H9 (cell line): ENCODE measurements around the gene PSKH1. TPM values are rescaled to one million over a fixed set of nuclear protein-coding genes. Genes with fewer than 3 reads are reported as not detected.

Source experiments
- DNase-seq: peaks from one replicate; pipeline ENCODE4 v3.0.0-alpha.2; 2017
- H2AFZ ChIP-seq: one replicate; pipeline ENCODE4 v1.6.1; 2013; ENCODE audit warnings: mild to moderate bottlenecking, low read length, control low read depth, moderate library complexity
- H2AK5ac ChIP-seq: 2 replicates; pipeline ENCODE4 v1.6.1; 2013; ENCODE audit warnings: low read length, control low read depth, mixed read lengths; ENCODE audit not compliant: insufficient read length
- H2BK120ac ChIP-seq: one replicate; pipeline ENCODE4 v1.6.1; 2013; ENCODE audit warnings: low read depth, mild to moderate bottlenecking, low read length, control low read depth, inconsistent platforms; ENCODE audit not compliant: poor library complexity, severe bottlenecking
- H2BK12ac ChIP-seq: 2 replicates; pipeline ENCODE4 v1.6.1; 2013; ENCODE audit warnings: low read length, control low read depth, mixed read lengths, low read depth; ENCODE audit not compliant: insufficient read length
- H2BK15ac ChIP-seq: 2 replicates; pipeline ENCODE4 v1.6.1; 2013; ENCODE audit warnings: low read depth, low read length, control low read depth
- H2BK20ac ChIP-seq: one replicate; pipeline ENCODE4 v1.6.1; 2013; ENCODE audit warnings: low read depth, mild to moderate bottlenecking, low read length, control low read depth, inconsistent platforms; ENCODE audit not compliant: poor library complexity, severe bottlenecking
- H2BK5ac ChIP-seq: 2 replicates; pipeline ENCODE4 v1.6.1; 2013; ENCODE audit warnings: low read length, control low read depth, mixed read lengths; ENCODE audit not compliant: insufficient read length
- H3K14ac ChIP-seq: 2 replicates; pipeline ENCODE4 v1.6.1; 2013; ENCODE audit warnings: low read length, control low read depth; ENCODE audit not compliant: insufficient read depth
- H3K18ac ChIP-seq: 2 replicates; pipeline ENCODE4 v1.6.1; 2013; ENCODE audit warnings: low read depth, mild to moderate bottlenecking, mixed read lengths, low read length, control low read depth; ENCODE audit not compliant: insufficient read length
- H3K23ac ChIP-seq: 2 replicates; pipeline ENCODE4 v1.6.1; 2013; ENCODE audit warnings: low read length, control low read depth, mixed read lengths, low read depth; ENCODE audit not compliant: insufficient read length
- H3K23me2 ChIP-seq: 2 replicates; pipeline ENCODE4 v1.6.1; 2013; ENCODE audit warnings: low read depth, mild to moderate bottlenecking, mixed read lengths, low read length, control low read depth; ENCODE audit not compliant: insufficient read length, poor library complexity, severe bottlenecking
- H3K27ac ChIP-seq: 2 replicates; pipeline ENCODE4 v1.5.1; 2013; ENCODE audit warnings: low read length, control low read depth, mixed read lengths, low read depth; ENCODE audit not compliant: insufficient read length
- H3K27me3 ChIP-seq: 2 replicates; pipeline ENCODE4 v1.6.1; 2013; ENCODE audit warnings: low read length, control low read depth, inconsistent platforms; ENCODE audit not compliant: insufficient read depth
- H3K4ac ChIP-seq: 2 replicates; pipeline ENCODE4 v1.6.1; 2013; ENCODE audit warnings: low read depth, mild to moderate bottlenecking, control low read depth, inconsistent platforms, low read length, moderate library complexity
- H3K4me1 ChIP-seq: 2 replicates; pipeline ENCODE4 v1.6.1; 2013; ENCODE audit warnings: low read length, control low read depth, inconsistent platforms; ENCODE audit not compliant: insufficient read depth
- H3K4me2 ChIP-seq: 2 replicates; pipeline ENCODE4 v1.6.1; 2013; ENCODE audit warnings: low read length, control low read depth, mixed read lengths; ENCODE audit not compliant: insufficient read length, insufficient read depth
- H3K56ac ChIP-seq: 2 replicates; pipeline ENCODE4 v1.6.1; 2013; ENCODE audit warnings: low read depth, mild to moderate bottlenecking, mixed read lengths, low read length, control low read depth; ENCODE audit not compliant: insufficient read length
- H3K79me1 ChIP-seq: 2 replicates; pipeline ENCODE4 v1.6.1; 2013; ENCODE audit warnings: low read depth, mild to moderate bottlenecking, moderate library complexity, low read length, control low read depth, inconsistent platforms; ENCODE audit not compliant: insufficient read depth, poor library complexity, severe bottlenecking
- H3K79me2 ChIP-seq: 2 replicates; pipeline ENCODE4 v1.6.1; 2013; ENCODE audit warnings: low read length, control low read depth, inconsistent platforms; ENCODE audit not compliant: insufficient read depth
- H3K9ac ChIP-seq: 2 replicates; pipeline ENCODE4 v1.6.1; 2013; ENCODE audit warnings: low read length, control low read depth, mixed read lengths; ENCODE audit not compliant: insufficient read length; ENCODE audit errors: extremely low read depth
- H3K9me3 ChIP-seq: one replicate; pipeline ENCODE4 v1.6.1; 2013; ENCODE audit warnings: low read depth, low read length, inconsistent platforms; ENCODE audit not compliant: control insufficient read depth
- H3T11ph ChIP-seq: one replicate; pipeline ENCODE4 v1.6.1; 2013; ENCODE audit warnings: mild to moderate bottlenecking, low read length, control low read depth, inconsistent platforms
- H4K20me1 ChIP-seq: one replicate; pipeline ENCODE4 v1.6.1; 2013; ENCODE audit not compliant: control insufficient read depth, insufficient read length, insufficient read depth
- H4K5ac ChIP-seq: 2 replicates; pipeline ENCODE4 v1.6.1; 2013; ENCODE audit warnings: low read depth, mild to moderate bottlenecking, mixed read lengths, low read length, control low read depth; ENCODE audit not compliant: insufficient read length
- H4K8ac ChIP-seq: replicated peaks from 2 replicates; pipeline ENCODE4 v1.6.1; 2013; ENCODE audit warnings: low read length, control low read depth, mixed read lengths, low read depth; ENCODE audit not compliant: insufficient read length
- H4K91ac ChIP-seq: 2 replicates; pipeline ENCODE4 v1.6.1; 2013; ENCODE audit warnings: low read depth, mild to moderate bottlenecking, moderate library complexity, mixed read lengths, low read length, control low read depth; ENCODE audit not compliant: insufficient read length
- H3K27ac Mint-ChIP-seq, 3 experiments: 2 replicates in 2 of 3; 3 replicates in 1 of 3; pipeline ENCODE4 v1.8.0; 2020 to 2021; ENCODE audit warnings: mixed read lengths in 3 of 3, mild to moderate bottlenecking in 1 of 3, moderate library complexity in 1 of 3
- H3K27me3 Mint-ChIP-seq: 2 replicates; pipeline ENCODE4 v1.8.0; 2021; ENCODE audit warnings: low read depth, mild to moderate bottlenecking, moderate library complexity, mixed read lengths
- H3K36me3 Mint-ChIP-seq, 3 experiments: 2 replicates in 2 of 3; 3 replicates in 1 of 3; pipeline ENCODE4 v1.8.0; 2020 to 2021; ENCODE audit warnings: low read depth in 3 of 3, mixed read lengths in 3 of 3; ENCODE audit not compliant: insufficient read depth in 1 of 3
- H3K4me1 Mint-ChIP-seq, 2 experiments: 2 replicates each; pipeline ENCODE4 v1.8.0; 2020; ENCODE audit warnings: mixed read lengths in 2 of 2
- H3K4me3 Mint-ChIP-seq, 2 experiments: 2 replicates in 1 of 2; 3 replicates in 1 of 2; pipeline ENCODE4 v1.8.0; 2020 to 2021; ENCODE audit warnings: mild to moderate bottlenecking in 2 of 2, mixed read lengths in 2 of 2, moderate library complexity in 1 of 2
- H3K9me3 Mint-ChIP-seq, 2 experiments: 2 replicates in 1 of 2; 3 replicates in 1 of 2; pipeline ENCODE4 v1.8.0; 2020; ENCODE audit warnings: mild to moderate bottlenecking in 2 of 2, mixed read lengths in 2 of 2, moderate library complexity in 1 of 2
- WGBS: extraction: QIAGEN DNeasy Blood & Tissue Kit; methylation state at CpG from one replicate; pipeline ENCODE4 v1.1.7; 2013; ENCODE audit warnings: missing lambda C conversion rate, low lambda C conversion rate, mixed read lengths; ENCODE audit not compliant: insufficient read length; ENCODE audit errors: extremely low coverage; 5-methylcytosine and 5-hydroxymethylcytosine counted together
- total RNA-seq: library from RNA; stranded (reverse); gene quantifications from 2 replicates; pipeline ENCODE4 v1.2.1, GENCODE V29; 2021
- TF ChIP-seq, protein P1 (sequence below): fragments of 200-600 bp; sonication (generic); conservative IDR thresholded peaks from 3 replicates; pipeline ENCODE4 v1.8.0; 2021; ENCODE audit warnings: antibody characterized with exemption, mild to moderate bottlenecking

PSKH1 gene
- total RNA-seq, 1 experiment from 2014 or later = 29.1 TPM

DNA sequence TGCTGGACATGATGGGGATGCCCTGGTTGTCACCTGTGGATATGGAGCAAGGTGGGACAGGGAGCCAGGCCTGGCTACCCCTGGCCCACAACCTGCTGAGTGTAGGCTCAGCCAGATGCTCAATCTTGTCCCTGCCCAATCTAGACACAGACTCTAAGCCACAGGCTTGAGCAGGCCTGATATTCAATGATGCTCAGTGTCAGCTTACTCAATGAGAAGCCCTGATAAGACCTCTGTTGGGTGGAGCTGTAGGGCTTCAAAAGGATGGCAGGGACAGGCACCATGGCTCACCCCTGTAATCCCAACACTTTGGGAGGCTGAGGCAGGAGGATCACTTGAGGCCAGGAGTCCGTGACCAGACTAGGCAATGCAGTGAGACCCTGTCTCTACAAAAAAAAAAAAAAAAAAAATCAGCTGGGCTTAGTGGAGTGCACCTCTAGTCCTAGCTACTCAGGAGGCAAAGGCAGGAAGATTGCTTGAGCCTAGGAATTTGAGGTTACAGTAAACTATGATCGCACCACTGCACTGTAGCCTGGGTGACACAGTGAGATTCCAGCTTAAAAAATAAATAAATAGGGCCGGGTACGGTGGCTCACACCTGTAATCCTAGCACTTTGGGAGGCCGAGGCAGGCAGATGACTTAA is 47.5 kb downstream of the PSKH1 start:
- Histone ChIP-seq H3K56ac (no peak overlapping the region), H3K79me1 (no peaks in the 10 kb centered on the region), H3T11ph (no peak overlapping the region), H4K8ac (no peak overlapping the region), H4K20me1 (no peaks in the 10 kb centered on the region), H2BK120ac (no peak overlapping the region), H3K79me2 (no peaks in the 10 kb centered on the region), H3K23me2 (peaks cover 9% of the 10 kb centered on the region), H3K9ac (no peak overlapping the region), H2AFZ (no peak overlapping the region), H3K27me3 (no peaks in the 10 kb centered on the region), H2BK15ac (no peak overlapping the region), H3K18ac (no peak overlapping the region), H3K9me3 (no peaks in the 10 kb centered on the region), H2BK5ac (no peak overlapping the region), H3K4me1 (0 out of 2 replicates have a peak, but pooled peaks cover 3% of the 10 kb centered on the region), H2BK20ac (no peak overlapping the region), H3K23ac (no peak overlapping the region), H3K14ac (no peak overlapping the region), H4K5ac (no peak overlapping the region), H3K27ac (no peak overlapping the region), H4K91ac (no peak overlapping the region), H2AK5ac (no peak overlapping the region), H3K4ac (no peak overlapping the region), H3K4me2 (no peak overlapping the region), H2BK12ac (no peak overlapping the region)
- TF ChIP-seq, protein P1, sequence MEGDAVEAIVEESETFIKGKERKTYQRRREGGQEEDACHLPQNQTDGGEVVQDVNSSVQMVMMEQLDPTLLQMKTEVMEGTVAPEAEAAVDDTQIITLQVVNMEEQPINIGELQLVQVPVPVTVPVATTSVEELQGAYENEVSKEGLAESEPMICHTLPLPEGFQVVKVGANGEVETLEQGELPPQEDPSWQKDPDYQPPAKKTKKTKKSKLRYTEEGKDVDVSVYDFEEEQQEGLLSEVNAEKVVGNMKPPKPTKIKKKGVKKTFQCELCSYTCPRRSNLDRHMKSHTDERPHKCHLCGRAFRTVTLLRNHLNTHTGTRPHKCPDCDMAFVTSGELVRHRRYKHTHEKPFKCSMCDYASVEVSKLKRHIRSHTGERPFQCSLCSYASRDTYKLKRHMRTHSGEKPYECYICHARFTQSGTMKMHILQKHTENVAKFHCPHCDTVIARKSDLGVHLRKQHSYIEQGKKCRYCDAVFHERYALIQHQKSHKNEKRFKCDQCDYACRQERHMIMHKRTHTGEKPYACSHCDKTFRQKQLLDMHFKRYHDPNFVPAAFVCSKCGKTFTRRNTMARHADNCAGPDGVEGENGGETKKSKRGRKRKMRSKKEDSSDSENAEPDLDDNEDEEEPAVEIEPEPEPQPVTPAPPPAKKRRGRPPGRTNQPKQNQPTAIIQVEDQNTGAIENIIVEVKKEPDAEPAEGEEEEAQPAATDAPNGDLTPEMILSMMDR = no peak
- H3K27ac Mint-ChIP-seq = no peak overlapping the region
- no peak overlapping the region for H3K4me3 Mint-ChIP-seq
- peaks cover 3 to 34% (median 9%) of the 10 kb centered on the region in 3 experiments; a peak in 5 of 7 replicates for H3K36me3 Mint-ChIP-seq
- H3K9me3 Mint-ChIP-seq = peaks cover 0 to 2% of the 10 kb centered on the region in 2 experiments; a peak in 1 of 5 replicates
- WGBS = no CpG with 5 or more reads among the region's 5 CpGs
- peaks cover 9 to 23% of the 10 kb centered on the region in 2 experiments for H3K4me1 Mint-ChIP-seq
- DNase-seq = no peak
- peaks cover 2% of the 10 kb centered on the region; the same call in 1 of the 2 replicates for H3K27me3 Mint-ChIP-seq
